Neuron (in vitro differentiated cells): Measurements from ENCODE around the gene EXTL2.
"Not testable (repeated sequence)": the region's sequence is repeated elsewhere in the genome, so short reads cannot be mapped to it uniquely, and the experiment has no call there.

Source experiments
- H2AFZ ChIP-seq: one replicate; pipeline ENCODE4 v1.6.1; 2013; ENCODE audit warnings: low read depth, mild to moderate bottlenecking, inconsistent platforms, low read length, moderate library complexity
- H3K27me3 ChIP-seq: one replicate; pipeline ENCODE4 v1.6.1; 2013; ENCODE audit warnings: low read length; ENCODE audit not compliant: insufficient read depth
- H3K36me3 ChIP-seq: one replicate; pipeline ENCODE4 v1.6.1; 2013; ENCODE audit warnings: low read length; ENCODE audit not compliant: insufficient read depth
- H3K4me1 ChIP-seq: one replicate; pipeline ENCODE4 v1.6.1; 2013; ENCODE audit warnings: low read length; ENCODE audit not compliant: insufficient read depth
- H3K4me3 ChIP-seq: 2 replicates; pipeline ENCODE4 v1.5.1; 2013; ENCODE audit warnings: mild to moderate bottlenecking, low read length, moderate library complexity
- H3K9me3 ChIP-seq: one replicate; pipeline ENCODE4 v1.6.1; 2013; ENCODE audit warnings: low read length

Gene EXTL2

GRCh38 chr1:100892554-100892953 lies 2.1 kb downstream of the EXTL2 start:
- peaks cover 22% of the 10 kb centered on the region for H3K4me1 ChIP-seq
- peaks cover 26% of the 10 kb centered on the region for H3K9me3 ChIP-seq
- peaks cover 20% of the 10 kb centered on the region for H3K36me3 ChIP-seq
- H3K4me3 ChIP-seq = peak overlapping the region; percentile 59
- H3K27me3 ChIP-seq = no peaks in the 10 kb centered on the region
- no peak overlapping the region for H2AFZ ChIP-seq

- peaks cover 26% of the 10 kb centered on the region for H3K36me3 ChIP-seq
Measured at GRCh38 chr1:100891380-100891779, 3.3 kb downstream of the EXTL2 start.

GRCh38 chr1:100889869-100890482 lies 4.7 kb downstream of the EXTL2 start:
- Histone ChIP-seq H3K9me3 (peaks cover 33% of the 10 kb centered on the region), H3K36me3 (peaks cover 32% of the 10 kb centered on the region), H3K4me1 (peaks cover 12% of the 10 kb centered on the region)
- H3K4me3 ChIP-seq, H3K27me3 ChIP-seq, H2AFZ ChIP-seq: not testable (repeated sequence)

More at GRCh38 chr1:100891380-100891779, 3.3 kb downstream of the EXTL2 start:
- H2AFZ ChIP-seq = no peak overlapping the region
- H3K4me3 ChIP-seq = no peak overlapping the region
- H3K9me3 ChIP-seq = peaks cover 33% of the 10 kb centered on the region
- peaks cover 12% of the 10 kb centered on the region for H3K4me1 ChIP-seq
- H3K27me3 ChIP-seq = no peaks in the 10 kb centered on the region

- Histone ChIP-seq H3K36me3 (peaks cover 32% of the 10 kb centered on the region), H3K9me3 (peaks cover 33% of the 10 kb centered on the region), H3K4me1 (peaks cover 12% of the 10 kb centered on the region)
- not testable (repeated sequence) for H3K4me3 ChIP-seq, H2AFZ ChIP-seq, H3K27me3 ChIP-seq
Measured at GRCh38 chr1:100889007-100889406, 5.6 kb downstream of the EXTL2 start.

- Histone ChIP-seq H2AFZ (no peak overlapping the region), H3K4me3 (no peak overlapping the region), H3K9me3 (peaks cover 12% of the 10 kb centered on the region), H3K4me1 (no peaks in the 10 kb centered on the region), H3K36me3 (peaks cover 23% of the 10 kb centered on the region), H3K27me3 (no peaks in the 10 kb centered on the region)
Measured at GRCh38 chr1:100883963-100884362, 10.7 kb downstream of the EXTL2 start.

GRCh38 chr1:100882698-100883097 lies 11.9 kb downstream of the EXTL2 start:
- no peak overlapping the region for H3K4me3 ChIP-seq
- peaks cover 14% of the 10 kb centered on the region for H3K9me3 ChIP-seq
- no peaks in the 10 kb centered on the region for H3K4me1 ChIP-seq
- peaks cover 24% of the 10 kb centered on the region for H3K36me3 ChIP-seq
- H2AFZ ChIP-seq = no peak overlapping the region
- H3K27me3 ChIP-seq = no peaks in the 10 kb centered on the region

GRCh38 chr1:100881687-100882086 lies 13.0 kb downstream of the EXTL2 start:
- Histone ChIP-seq H3K27me3 (no peaks in the 10 kb centered on the region), H3K36me3 (peaks cover 26% of the 10 kb centered on the region), H2AFZ (no peak overlapping the region), H3K9me3 (peaks cover 9% of the 10 kb centered on the region), H3K4me1 (no peaks in the 10 kb centered on the region), H3K4me3 (no peak overlapping the region)

GRCh38 chr1:100879422-100879821 lies 15.2 kb downstream of the EXTL2 start:
- H3K9me3 ChIP-seq = peaks cover 7% of the 10 kb centered on the region
- H3K4me3 ChIP-seq = no peak overlapping the region
- peaks cover 13% of the 10 kb centered on the region for H3K4me1 ChIP-seq
- H3K36me3 ChIP-seq = peaks cover 22% of the 10 kb centered on the region
- H3K27me3 ChIP-seq = no peaks in the 10 kb centered on the region
- H2AFZ ChIP-seq = no peak overlapping the region

- H2AFZ ChIP-seq = no peak overlapping the region
- H3K4me3 ChIP-seq = no peak overlapping the region
- H3K9me3 ChIP-seq = peaks cover 5% of the 10 kb centered on the region
- H3K27me3 ChIP-seq = no peaks in the 10 kb centered on the region
- H3K36me3 ChIP-seq = peaks cover 33% of the 10 kb centered on the region
- peaks cover 16% of the 10 kb centered on the region for H3K4me1 ChIP-seq
Measured at GRCh38 chr1:100876291-100876690, 18.4 kb downstream of the EXTL2 start.

GRCh38 chr1:100875228-100875627 lies 19.4 kb downstream of the EXTL2 start:
- Histone ChIP-seq H3K27me3 (no peaks in the 10 kb centered on the region), H3K4me3 (no peak overlapping the region), H3K36me3 (peaks cover 30% of the 10 kb centered on the region), H3K9me3 (peaks cover 5% of the 10 kb centered on the region), H3K4me1 (peaks cover 16% of the 10 kb centered on the region), H2AFZ (no peak overlapping the region)

GRCh38 chr1:100874433-100874832 lies 20.2 kb downstream of the EXTL2 start:
- Histone ChIP-seq H3K36me3 (peaks cover 28% of the 10 kb centered on the region), H2AFZ (no peak overlapping the region), H3K4me3 (no peak overlapping the region), H3K27me3 (no peaks in the 10 kb centered on the region), H3K9me3 (peaks cover 5% of the 10 kb centered on the region), H3K4me1 (peaks cover 16% of the 10 kb centered on the region)

GRCh38 chr1:100869996-100870395 lies 24.6 kb downstream of the EXTL2 start:
- H2AFZ ChIP-seq = no peak overlapping the region
- H3K36me3 ChIP-seq = peaks cover 11% of the 10 kb centered on the region
- no peak overlapping the region for H3K4me3 ChIP-seq
- no peaks in the 10 kb centered on the region for H3K9me3 ChIP-seq
- no peaks in the 10 kb centered on the region for H3K27me3 ChIP-seq
- H3K4me1 ChIP-seq = peaks cover 8% of the 10 kb centered on the region

- Histone ChIP-seq H3K9me3 (peaks cover 2% of the 10 kb centered on the region), H3K4me1 (peaks cover 3% of the 10 kb centered on the region), H3K27me3 (no peaks in the 10 kb centered on the region), H2AFZ (peak overlapping the region; percentile 44), H3K36me3 (peaks cover 5% of the 10 kb centered on the region), H3K4me3 (no peak overlapping the region)
Measured at GRCh38 chr1:100868364-100868995, 26.2 kb downstream of the EXTL2 start.

GRCh38 chr1:100866901-100867206 lies 27.8 kb downstream of the EXTL2 start:
- Histone ChIP-seq H3K4me3 (no peak overlapping the region), H3K9me3 (peaks cover 2% of the 10 kb centered on the region), H3K4me1 (peaks cover 2% of the 10 kb centered on the region), H3K36me3 (no peaks in the 10 kb centered on the region), H2AFZ (no peak overlapping the region), H3K27me3 (no peaks in the 10 kb centered on the region)
